ENCODE data around the gene TBC1D22A.
"Not testable (repeated sequence)": the region's sequence is repeated elsewhere in the genome, so short reads cannot be mapped to it uniquely, and the experiment has no call there.

TBC1D22A gene

DNA sequence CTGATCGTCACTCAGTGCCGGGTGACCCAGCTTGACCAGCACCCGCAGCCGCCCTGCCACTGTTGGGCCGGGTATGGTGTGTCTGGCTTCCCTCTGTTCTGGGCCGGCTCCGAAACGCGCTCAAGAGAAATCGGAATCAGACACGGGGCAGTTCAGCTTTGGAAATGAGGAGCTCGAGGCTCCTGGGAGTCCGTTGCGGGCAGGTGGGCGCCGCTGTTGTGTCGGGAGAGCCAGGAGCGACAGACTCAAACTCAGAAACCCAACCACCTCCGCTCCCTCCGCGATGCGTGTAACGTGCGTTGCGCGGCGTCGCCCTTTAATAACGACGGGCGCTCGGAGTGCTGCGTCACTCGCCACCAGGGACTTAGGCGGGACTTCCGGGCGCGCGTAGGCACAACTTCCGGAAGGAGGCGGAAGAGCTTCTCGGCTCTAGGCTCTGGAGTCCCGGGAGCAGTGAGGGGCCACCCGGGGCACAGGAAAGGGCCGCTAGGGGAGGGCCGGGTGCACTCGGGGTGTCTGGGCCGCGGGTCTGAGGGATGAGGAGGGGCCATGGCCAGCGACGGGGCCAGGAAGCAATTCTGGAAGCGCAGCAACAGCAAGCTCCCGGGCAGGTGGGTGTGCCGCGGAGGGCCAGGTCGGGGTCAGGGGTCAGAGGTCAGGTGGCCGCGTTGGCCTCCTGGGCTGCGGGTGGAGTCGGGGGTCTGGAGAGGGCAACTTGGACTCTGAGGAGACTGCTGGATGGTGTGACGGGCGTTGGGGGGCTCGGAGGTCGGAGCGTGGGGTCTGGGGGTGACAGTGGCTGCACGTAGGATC is at the start of gene TBC1D22A:
Gene TBC1D22A (plus strand): TSS at position 413 of the 813 bp plus-strand sequence. CDS start 137 bp downstream, at position 550.
- peak; percentile 97 for DNase-seq

GRCh38 chr22:46714550-46714949 is 47.9 kb upstream of the TBC1D22A start:
- DNase-seq: no peak

- no peak for DNase-seq
Observed at GRCh38 chr22:46719921-46720320, 42.5 kb upstream of the TBC1D22A start.

DNA sequence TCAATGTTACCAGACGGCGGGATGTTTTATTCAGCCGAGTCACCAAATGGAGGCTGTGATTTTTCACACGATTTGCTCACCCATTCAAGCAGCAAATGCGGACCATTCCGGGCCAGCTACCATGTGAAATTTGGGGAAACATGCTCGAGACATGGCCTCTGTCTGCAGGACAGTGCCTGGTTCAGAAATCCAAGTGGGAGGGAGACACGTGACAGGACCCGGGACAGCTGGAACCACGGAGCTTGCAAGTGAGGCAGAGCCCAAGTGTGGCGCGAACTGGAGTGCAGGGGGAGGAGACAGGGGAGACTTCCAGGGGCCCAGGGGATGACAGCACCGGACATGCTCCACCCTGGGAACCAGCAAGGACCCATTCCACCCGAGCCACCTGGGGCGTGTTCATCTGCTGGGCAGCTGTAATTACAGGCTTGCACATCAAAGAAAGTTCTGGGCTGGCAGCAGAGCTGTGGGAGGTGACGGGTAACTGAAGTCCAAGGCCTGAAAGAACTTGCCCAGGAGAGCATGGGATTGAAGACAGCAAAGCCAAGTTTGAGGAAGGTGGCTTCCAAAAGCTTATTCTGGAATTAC is 40.9 kb upstream of the TBC1D22A start:
- no peak for DNase-seq

DNA sequence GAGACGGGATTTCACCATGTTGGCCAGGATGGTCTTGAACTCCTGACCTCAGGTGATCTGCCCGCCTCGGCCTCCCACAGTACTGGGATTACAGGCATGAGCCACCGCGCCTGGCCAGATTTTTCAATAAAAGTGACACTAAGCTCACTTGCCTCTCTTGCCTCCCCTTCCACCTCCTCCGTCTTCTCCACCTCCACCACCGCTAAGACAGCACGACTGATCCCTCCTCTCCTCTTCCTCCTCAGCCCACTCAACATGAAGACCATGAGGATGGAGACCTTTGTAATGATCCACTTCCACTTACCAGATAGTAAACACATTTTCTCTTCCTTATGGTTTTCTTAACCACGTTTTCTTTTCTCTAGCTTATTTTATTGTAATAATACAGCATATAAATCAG is 38.6 kb upstream of the TBC1D22A start:
- DNase-seq: no peak

GRCh38 chr22:46725096-46725495 is 37.4 kb upstream of the TBC1D22A start:
- DNase-seq: no peak

DNA sequence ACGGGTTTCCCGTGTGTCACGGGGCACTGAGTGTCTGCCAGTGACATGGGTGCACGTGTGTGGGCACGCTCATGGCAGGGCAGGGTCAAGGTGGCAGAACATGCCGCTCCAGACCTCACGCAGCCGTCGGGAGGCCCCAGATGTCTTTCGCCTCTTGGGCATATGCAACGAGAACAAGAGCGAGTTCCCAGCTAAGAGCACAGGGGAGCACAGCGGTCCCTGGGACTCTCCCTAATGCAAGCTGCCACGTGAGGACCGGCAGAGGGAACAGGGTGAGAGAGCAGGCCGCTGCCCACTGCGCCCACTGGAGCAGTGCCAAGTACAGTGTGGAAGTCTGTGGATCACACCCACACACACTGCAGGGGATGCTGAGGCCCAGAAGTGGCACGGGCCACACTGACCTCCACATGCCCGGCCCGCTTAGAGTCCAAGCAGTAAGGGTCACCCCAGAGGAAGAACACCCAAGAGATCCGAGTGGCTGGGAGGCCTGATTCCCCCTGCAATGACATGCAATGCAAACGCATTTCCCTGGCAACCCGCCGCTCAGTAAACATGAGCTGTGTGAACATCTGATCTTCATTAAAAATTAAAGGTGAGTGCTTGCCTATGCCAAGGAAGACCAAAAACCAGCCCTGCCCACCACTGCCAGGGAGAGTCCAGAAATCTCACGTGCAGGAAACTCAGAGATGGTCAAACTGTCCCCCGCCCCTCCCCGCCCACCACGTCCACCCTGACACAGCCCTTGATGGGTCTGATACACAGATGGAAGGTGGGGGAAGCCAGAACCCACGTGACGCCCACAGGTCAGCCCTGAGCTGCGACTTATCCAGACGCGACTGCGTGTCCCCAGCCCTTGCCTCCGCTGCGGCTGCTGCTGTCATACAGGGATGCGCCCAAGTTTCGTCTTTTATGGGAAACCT is 36.1 kb upstream of the TBC1D22A start:
- no peak for DNase-seq

GRCh38 chr22:46726986-46727317 is 35.5 kb upstream of the TBC1D22A start:
- DNase-seq: no peak

GRCh38 chr22:46727813-46728364 is 34.6 kb upstream of the TBC1D22A start:
- no peak for DNase-seq

DNA sequence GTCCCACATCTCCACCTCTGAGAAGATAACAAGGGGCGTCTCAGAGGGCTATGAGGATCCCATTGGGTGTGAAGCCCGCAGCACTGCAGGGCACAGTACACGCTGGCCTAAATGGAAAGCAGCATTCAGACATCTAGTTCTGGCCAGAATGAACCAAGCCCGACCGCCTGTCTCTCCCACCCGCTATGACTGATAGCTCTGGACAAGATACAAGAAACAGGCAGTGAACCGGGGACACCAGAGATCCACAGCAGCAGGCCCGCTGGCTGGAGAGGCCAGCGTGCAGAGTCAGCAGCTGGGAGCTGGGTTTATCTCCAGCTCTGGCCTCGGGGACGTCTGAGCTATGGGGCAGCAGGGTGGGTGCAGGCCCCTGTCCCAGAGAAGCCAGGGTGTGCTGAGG is 34.0 kb upstream of the TBC1D22A start:
- no peak for DNase-seq

GRCh38 chr22:46730568-46731245 is 31.7 kb upstream of the TBC1D22A start:
- DNase-seq: no peak

DNA sequence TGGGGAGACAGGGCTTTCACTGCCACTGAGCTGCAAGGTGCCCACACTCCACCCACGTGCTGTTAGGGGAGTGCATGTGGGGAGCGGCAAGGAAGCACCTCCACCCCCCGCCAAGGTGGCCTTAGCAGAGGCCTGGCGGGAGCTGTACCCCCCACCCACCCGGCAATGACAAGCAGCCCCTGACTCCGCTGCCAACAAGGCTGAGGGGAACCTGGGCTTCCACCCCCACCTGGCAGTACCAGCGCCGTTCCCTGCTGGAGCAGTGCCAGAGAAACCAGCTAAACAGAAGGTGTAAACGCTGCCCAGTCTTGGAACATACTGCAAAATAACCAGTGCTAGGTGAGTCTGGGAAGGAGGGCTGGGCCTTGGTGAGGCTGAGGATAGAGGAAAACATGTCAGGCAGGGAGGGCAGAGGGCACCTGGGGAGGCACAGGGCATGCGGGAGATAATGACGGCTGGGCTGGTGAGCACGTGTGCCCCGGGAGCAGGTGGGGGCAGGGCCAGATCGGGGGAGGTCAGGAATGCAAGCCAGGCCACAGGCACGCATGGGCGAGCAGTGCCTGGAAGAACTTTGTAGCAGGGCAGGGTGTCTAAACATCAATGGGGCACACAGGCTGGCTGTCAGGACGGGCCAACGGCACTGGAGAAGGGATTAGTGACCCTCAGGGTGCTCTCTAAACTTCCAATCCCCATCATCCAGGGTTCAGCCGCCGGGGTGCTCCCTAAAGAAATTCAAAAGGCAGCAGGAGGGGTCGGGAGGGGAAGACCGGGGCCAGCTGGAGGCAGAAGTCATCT is 31.0 kb upstream of the TBC1D22A start:
- DNase-seq: no peak

GRCh38 chr22:46732041-46732379 is 30.4 kb upstream of the TBC1D22A start:
- no peak for DNase-seq

- no peak for DNase-seq
Observed at GRCh38 chr22:46732513-46732912, 29.9 kb upstream of the TBC1D22A start.

- not testable (repeated sequence) for DNase-seq
Observed at GRCh38 chr22:46734213-46734722, 28.2 kb upstream of the TBC1D22A start.

DNA sequence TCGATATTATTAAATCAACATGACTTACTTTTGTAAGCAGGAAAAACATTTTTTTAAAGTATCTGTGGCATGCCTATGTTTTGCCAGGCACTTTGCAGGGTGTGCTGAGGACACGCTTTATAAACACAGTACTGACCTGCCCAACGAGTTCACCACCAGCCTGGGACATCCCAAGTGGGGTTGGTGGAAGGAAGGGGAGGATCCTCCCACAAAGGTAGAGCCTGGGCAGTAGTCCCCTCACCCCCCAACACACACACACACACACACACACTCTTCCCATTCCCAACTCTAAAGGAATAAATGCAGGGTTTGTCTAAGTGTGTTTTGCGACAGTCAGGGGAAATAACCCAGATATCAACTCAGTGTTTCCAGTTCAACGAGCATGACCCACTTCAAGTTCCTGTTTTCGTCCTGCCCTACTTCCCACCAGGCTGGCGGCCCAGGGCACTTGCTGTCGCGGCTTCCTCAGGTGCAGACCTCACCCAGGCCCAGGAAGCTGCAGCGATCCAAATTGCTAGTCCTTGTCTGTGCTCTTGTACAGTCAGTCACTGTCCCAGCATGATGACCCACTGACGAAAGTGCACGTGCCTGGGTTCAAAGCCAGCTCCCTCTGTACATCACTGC is 27.5 kb upstream of the TBC1D22A start:
- DNase-seq: peak; percentile 56

DNA sequence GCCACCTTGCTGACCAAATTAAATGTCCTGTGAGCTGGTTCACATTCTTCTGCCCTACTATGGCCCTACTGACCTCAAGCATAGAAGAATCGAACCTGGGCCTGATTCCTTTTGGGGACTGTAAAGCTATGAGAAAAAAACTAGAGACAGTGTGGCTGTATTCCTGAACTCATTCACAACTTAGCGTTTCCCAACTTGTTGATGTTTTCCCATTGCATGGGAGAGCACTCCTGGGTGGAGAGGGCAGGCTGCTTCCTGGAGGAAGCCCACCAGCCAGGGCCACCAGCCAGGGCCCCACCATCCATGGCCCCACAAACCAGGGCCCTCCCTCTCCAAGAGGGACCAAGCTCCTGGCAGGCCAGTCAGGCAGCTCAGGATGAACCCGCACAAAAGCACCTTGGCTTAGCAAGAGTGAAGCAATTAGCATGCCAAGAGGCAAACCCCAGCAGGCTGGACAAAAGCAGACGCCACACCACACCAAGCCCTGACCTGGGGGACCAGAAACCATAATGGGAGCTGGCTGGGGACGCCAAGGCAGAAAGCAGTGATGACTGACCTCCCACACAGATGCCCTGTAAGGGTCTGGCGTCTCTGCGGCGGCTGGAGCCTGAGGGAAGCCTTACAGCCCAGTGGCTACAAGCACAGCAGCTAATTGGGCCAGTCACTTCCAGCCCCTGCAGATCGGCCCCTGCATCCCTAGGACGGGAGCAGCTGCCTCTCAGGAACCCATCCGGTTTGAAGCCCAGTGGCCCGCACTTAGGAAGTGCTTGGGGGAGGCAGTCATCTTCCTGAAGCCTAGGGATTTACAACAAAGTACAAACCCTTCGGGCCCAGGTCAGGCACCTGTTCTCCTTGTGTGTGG is 26.5 kb upstream of the TBC1D22A start:
- no peak for DNase-seq

DNA sequence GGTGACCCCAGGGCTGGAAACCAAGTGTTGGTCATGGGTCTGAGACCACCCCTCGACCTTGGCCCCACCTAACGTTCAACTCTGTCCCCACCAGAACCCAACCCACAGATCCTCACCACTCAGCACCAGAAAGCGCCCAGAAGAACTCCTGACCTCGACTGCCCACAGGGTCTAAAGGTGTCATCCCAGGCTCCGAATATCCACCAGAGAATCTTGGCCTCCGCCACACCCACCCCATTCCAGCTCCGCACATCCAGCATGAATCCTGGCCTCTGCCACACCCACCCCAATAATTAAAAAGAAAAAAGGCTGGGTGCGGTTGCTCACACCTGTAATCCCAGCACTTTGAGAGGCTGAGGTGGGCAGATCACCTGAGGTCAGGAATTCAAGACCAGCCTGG is 25.7 kb upstream of the TBC1D22A start:
- DNase-seq: no peak

GRCh38 chr22:46737105-46737975 is 25.1 kb upstream of the TBC1D22A start:
- DNase-seq: peak; percentile 64
